Vagina (tissue), 2 donors: Measurements from ENCODE around the gene STEAP1B. TPM values are rescaled to one million over a fixed set of nuclear protein-coding genes. Genes with fewer than 3 reads are reported as not detected.

Source experiments
- DNase-seq, 2 donors: peaks; one replicate each; pipeline ENCODE4 v3.0.0-alpha.2; 2017; ENCODE audit errors: extremely low spot score in 2 of 2
- H3K27ac ChIP-seq: fragments of 200-600 bp; sonication (generic); one replicate; pipeline ENCODE4 v1.5.1; 2019
- H3K27me3 ChIP-seq: fragments of 200-600 bp; sonication (generic); one replicate; pipeline ENCODE4 v1.5.1; 2019
- H3K36me3 ChIP-seq, 2 donors: fragments of 200-600 bp; sonication (generic); one replicate each; pipeline ENCODE4 v1.5.1; 2017 to 2019
- H3K4me1 ChIP-seq: fragments of 200-600 bp; sonication (generic); one replicate; pipeline ENCODE4 v1.5.1; 2019
- H3K4me3 ChIP-seq, 2 donors: fragments of 200-600 bp; sonication (generic); 1 replicate in 1 of 2; 2 replicates in 1 of 2; pipeline ENCODE4 v1.5.1; 2016 to 2019
- H3K9me3 ChIP-seq: fragments of 200-600 bp; sonication (generic); one replicate; pipeline ENCODE4 v1.5.1; 2019
- POLR2A ChIP-seq, 2 donors: fragments of 450-650 bp; IDR thresholded peaks; one replicate each; pipeline ENCODE4 v1.6.1; 2017; ENCODE audit warnings: antibody characterized with exemption in 2 of 2, mild to moderate bottlenecking in 2 of 2, moderate library complexity in 2 of 2
- POLR2AphosphoS5 ChIP-seq, 2 donors: sonication (generic); formaldehyde crosslinking; IDR thresholded peaks; one replicate each; pipeline ENCODE4 v1.9.0; 2017; ENCODE audit warnings: antibody characterized with exemption in 2 of 2, mild to moderate bottlenecking in 2 of 2, low read depth in 1 of 2; ENCODE audit not compliant: insufficient read depth in 1 of 2
- intact Hi-C: fragments of 100-400 bp; cut with DNase I; formaldehyde crosslinking; loops from one replicate; pipeline ENCODE4 v1.15.1; 2023
- total RNA-seq: library from RNA; depleted of rRNA; stranded (reverse); fragments of >200 nt; gene quantifications from one replicate; pipeline ENCODE4 v1.2.3, GENCODE V29; 2016
- TF ChIP-seq, protein P1 (sequence below), 3 experiments: fragments of 450-650 bp in 2 of 3; fragments of 200-600 bp in 1 of 3; sonication (generic) in 1 of 3; IDR thresholded peaks; one replicate each; pipeline ENCODE4 v1.5.1; 2017 to 2019; ENCODE audit warnings: antibody characterized with exemption in 3 of 3, mild to moderate bottlenecking in 2 of 3, moderate library complexity in 2 of 3

Gene STEAP1B
- total RNA-seq, 1 donor from 2014 or later = 8.8 TPM

GRCh38 chr7:22386206-22386858 is 113.7 kb downstream of the STEAP1B start:
- H3K9me3 ChIP-seq = no peaks in the 10 kb centered on the region
- intact Hi-C loops = loop anchor here (2.0 kb wide), 1 partner anchor 32 kb away; no protein-coding TSS in a partner anchor
- H3K36me3 ChIP-seq = no peaks in the 10 kb centered on the region
- no peak overlapping the region for H3K4me3 ChIP-seq
- no peaks in the 10 kb centered on the region for H3K27me3 ChIP-seq
- H3K27ac ChIP-seq = no peak overlapping the region
- DNase-seq = no peak
- TF ChIP-seq, protein P1, sequence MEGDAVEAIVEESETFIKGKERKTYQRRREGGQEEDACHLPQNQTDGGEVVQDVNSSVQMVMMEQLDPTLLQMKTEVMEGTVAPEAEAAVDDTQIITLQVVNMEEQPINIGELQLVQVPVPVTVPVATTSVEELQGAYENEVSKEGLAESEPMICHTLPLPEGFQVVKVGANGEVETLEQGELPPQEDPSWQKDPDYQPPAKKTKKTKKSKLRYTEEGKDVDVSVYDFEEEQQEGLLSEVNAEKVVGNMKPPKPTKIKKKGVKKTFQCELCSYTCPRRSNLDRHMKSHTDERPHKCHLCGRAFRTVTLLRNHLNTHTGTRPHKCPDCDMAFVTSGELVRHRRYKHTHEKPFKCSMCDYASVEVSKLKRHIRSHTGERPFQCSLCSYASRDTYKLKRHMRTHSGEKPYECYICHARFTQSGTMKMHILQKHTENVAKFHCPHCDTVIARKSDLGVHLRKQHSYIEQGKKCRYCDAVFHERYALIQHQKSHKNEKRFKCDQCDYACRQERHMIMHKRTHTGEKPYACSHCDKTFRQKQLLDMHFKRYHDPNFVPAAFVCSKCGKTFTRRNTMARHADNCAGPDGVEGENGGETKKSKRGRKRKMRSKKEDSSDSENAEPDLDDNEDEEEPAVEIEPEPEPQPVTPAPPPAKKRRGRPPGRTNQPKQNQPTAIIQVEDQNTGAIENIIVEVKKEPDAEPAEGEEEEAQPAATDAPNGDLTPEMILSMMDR (IDR thresholded peaks at IDR 0.05) = no peak
- no peak for TF ChIP-seq POLR2AphosphoS5 (IDR thresholded peaks at IDR 0.05; ENCODE audit: insufficient read depth in 1 of 2, low read depth in 1 of 2)
- TF ChIP-seq POLR2A (IDR thresholded peaks at IDR 0.05) = no peak
- no peaks in the 10 kb centered on the region for H3K4me1 ChIP-seq

GRCh38 chr7:22385326-22385725 is 114.7 kb downstream of the STEAP1B start:
- no peak overlapping the region for H3K4me3 ChIP-seq
- no peak for DNase-seq

DNA sequence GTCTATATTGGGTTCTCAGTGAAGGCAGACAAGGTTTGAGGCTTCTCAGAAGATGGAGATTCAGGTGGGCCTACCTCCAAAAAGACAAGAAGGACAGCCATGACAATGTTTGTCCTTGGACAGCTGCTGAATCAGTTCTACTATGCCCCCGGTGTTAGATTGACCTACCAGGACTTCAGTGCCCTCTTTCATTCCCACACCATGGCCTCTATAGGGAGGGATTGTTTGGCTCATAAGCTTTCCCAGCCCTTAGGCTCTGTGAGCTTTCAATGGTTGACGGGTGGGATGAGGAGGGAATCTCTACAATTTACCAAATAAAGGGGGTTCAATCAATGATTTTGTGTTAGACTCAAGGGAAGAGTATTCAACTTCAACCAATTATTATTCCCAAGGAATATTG is 119.7 kb downstream of the STEAP1B start:
- Histone ChIP-seq H3K27ac (no peak overlapping the region), H3K9me3 (no peaks in the 10 kb centered on the region), H3K4me1 (no peaks in the 10 kb centered on the region), H3K4me3 (no peak overlapping the region), H3K27me3 (no peaks in the 10 kb centered on the region), H3K36me3 (no peaks in the 10 kb centered on the region)
- TF ChIP-seq POLR2A (IDR thresholded peaks at IDR 0.05) (no peak), POLR2AphosphoS5 (IDR thresholded peaks at IDR 0.05; ENCODE audit: insufficient read depth in 1 of 2, low read depth in 1 of 2) (no peak)
- TF ChIP-seq, protein P1 (IDR thresholded peaks at IDR 0.05) = no peak
- DNase-seq = no peak
- intact Hi-C loops = no loop called here

More at GRCh38 chr7:22385326-22385725, 114.7 kb downstream of the STEAP1B start:
- no peak for TF ChIP-seq POLR2AphosphoS5 (IDR thresholded peaks at IDR 0.05; ENCODE audit: insufficient read depth in 1 of 2, low read depth in 1 of 2)
- no peak for TF ChIP-seq POLR2A (IDR thresholded peaks at IDR 0.05)
- TF ChIP-seq, protein P1 (IDR thresholded peaks at IDR 0.05) = no peak
- no peaks in the 10 kb centered on the region for H3K36me3 ChIP-seq
- intact Hi-C loops = no loop called here
- no peaks in the 10 kb centered on the region for H3K4me1 ChIP-seq
- H3K9me3 ChIP-seq = no peaks in the 10 kb centered on the region
- no peak overlapping the region for H3K27ac ChIP-seq
- H3K27me3 ChIP-seq = no peaks in the 10 kb centered on the region

DNA sequence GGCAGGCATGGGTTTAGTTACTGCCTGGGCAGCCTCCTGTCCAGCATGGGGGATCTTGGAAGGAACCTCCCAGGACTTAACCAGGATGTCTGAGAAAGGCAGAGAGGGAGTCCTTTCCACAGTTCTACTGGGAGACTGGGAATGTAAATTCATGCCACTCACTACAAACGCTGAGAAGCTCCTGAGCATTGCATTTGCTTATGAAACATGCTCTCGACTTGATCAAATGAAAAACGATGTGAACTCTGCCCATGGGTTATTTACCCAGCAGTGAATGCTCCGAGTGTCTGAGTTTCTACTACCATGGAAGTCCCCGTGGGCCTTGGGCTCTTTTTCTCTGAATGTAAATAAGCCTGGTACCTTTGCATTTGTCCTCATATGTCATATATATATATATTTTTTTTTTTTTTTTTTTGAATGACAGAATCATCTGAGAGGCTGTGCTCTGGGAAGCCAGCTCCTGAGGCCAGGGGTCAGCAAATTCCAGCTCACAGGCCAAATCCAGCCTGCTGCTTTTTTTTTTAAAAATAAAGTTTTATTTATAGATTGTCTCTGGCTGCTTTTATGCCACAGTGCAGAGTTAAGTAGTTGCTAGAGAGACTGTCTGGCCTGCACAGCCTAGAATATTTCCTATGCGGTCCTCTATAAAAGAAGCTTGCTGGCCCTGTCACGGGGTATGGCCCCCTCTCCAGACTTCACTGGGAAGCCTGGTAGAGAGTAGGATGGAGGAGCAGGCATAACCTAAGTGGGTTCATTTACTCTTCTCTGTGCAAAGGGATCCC is 121.6 kb downstream of the STEAP1B start:
- Histone ChIP-seq H3K9me3 (no peaks in the 10 kb centered on the region), H3K4me3 (no peak overlapping the region), H3K27me3 (no peaks in the 10 kb centered on the region), H3K27ac (no peak overlapping the region), H3K4me1 (no peaks in the 10 kb centered on the region), H3K36me3 (no peaks in the 10 kb centered on the region)
- intact Hi-C loops = no loop called here
- TF ChIP-seq POLR2AphosphoS5 (IDR thresholded peaks at IDR 0.05; ENCODE audit: insufficient read depth in 1 of 2, low read depth in 1 of 2) = no peak
- TF ChIP-seq, protein P1 (IDR thresholded peaks at IDR 0.05) = no peak
- TF ChIP-seq POLR2A (IDR thresholded peaks at IDR 0.05) = no peak
- DNase-seq = no peak

DNA sequence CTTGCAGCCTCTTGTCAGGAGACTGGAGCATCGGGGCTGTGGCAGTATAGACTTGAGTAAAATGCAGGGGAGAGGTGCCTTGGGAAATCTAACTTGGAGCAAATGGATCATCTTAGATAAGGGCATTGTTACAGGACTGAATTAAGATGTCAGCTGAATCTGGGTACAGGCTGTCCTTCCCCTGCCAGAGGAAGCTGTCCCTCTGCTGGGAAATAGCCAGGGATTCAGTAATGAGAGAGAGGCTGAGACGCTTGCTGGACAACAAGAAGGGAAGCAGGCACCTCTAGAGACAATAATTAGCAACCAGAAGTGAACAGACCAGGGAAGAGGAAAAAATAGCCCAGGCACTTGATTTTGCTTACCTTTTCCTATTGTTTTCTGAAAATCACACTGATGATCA is 122.3 kb downstream of the STEAP1B start:
- no peak for DNase-seq
- Histone ChIP-seq H3K9me3 (no peaks in the 10 kb centered on the region), H3K27ac (no peak overlapping the region), H3K4me1 (no peaks in the 10 kb centered on the region), H3K36me3 (no peaks in the 10 kb centered on the region), H3K4me3 (no peak overlapping the region), H3K27me3 (no peaks in the 10 kb centered on the region)
- no peak for TF ChIP-seq POLR2AphosphoS5 (IDR thresholded peaks at IDR 0.05; ENCODE audit: insufficient read depth in 1 of 2, low read depth in 1 of 2)
- TF ChIP-seq, protein P1 (IDR thresholded peaks at IDR 0.05) = no peak
- no peak for TF ChIP-seq POLR2A (IDR thresholded peaks at IDR 0.05)
- intact Hi-C loops = no loop called here
